GF-D8 (cell line): ENCODE measurements around the gene ZEB2.
A peak's percentile ranks its signal among the peaks of the same experiment; 100 is the strongest.

Source experiments
- DNase-seq: peaks from one replicate; lab custom pipeline; 2025; lab: John Stamatoyannopoulos, UW

Gene ZEB2

GRCh38 chr2:144519934-144520731, at the start of gene ZEB2:
ZEB2 (minus strand) TSS chr2:144520119; CDS start chr2:144517350, 2,769 bp downstream.
- peak; percentile 88 for DNase-seq

GRCh38 chr2:144567745-144568144, 47.8 kb upstream of the ZEB2 start:
- no peak for DNase-seq

GRCh38 chr2:144566448-144566847, 46.5 kb upstream of the ZEB2 start:
- DNase-seq, result no peak

DNA sequence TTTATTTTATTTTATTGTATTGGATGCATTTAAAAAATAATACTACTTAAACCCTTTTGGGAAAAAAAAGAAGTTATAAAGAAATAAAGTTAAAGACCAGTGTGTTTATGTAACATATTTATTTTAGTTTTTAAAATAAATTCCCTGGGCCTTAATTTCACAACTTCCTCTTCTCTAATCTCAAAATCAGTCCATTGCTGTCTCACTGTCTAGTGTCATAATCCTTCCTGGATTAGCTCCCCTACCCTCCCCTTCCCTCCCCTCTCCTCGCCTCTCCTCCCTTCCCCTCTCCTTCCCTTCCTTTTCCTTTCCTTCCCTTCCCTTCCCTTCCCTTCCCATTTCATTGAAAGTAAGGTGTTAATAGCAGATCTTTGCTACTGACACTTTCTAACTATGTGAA, 40.3 kb upstream of the ZEB2 start:
- DNase-seq, result peak; percentile 69

- no peak for DNase-seq
Measured at GRCh38 chr2:144559681-144560080, 39.8 kb upstream of the ZEB2 start.

GRCh38 chr2:144559242-144559641, 39.3 kb upstream of the ZEB2 start:
- no peak for DNase-seq

- no peak for DNase-seq
Measured at GRCh38 chr2:144554492-144555210, 34.7 kb upstream of the ZEB2 start.

DNA sequence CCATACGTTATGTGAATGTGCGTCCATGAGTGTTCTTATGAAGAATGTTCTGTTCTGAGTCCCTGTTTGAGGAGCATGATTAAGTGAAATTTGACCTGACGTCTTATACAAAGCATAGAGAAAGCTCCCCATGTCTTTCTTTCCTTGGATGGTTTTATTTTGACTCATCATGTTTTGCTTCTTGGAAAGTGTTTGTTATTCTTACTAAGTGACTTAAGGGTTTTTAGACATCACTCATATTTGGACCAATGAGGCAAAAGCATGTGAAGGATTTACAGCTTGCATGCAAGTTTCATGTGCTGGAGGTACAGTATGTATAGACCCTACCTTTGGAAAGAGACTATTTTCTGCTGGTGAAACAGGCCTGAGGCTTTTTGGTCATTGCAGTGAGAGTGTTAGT, 33.5 kb upstream of the ZEB2 start:
- DNase-seq, result no peak

GRCh38 chr2:144552821-144553220, 32.9 kb upstream of the ZEB2 start:
- DNase-seq, result no peak

DNA sequence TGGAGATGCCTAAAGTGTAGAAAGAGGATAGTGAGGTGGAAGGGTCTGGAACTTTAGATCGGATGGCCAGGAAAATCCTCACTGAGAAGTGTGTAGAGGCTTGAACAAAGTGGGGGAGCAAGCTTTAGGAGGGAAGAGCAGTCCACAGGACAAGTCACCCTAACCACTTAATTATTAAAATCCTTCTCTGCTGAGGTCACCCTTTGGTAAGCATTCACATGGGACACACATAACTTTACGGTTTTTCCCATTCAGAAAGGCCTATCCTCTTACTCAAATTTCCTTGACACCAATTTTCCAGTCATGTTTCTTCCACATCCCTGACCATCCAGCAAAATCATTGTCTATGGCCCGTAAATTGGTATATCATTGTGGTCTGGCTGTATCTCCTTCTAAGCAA, 31.0 kb upstream of the ZEB2 start:
- DNase-seq, result no peak

DNA sequence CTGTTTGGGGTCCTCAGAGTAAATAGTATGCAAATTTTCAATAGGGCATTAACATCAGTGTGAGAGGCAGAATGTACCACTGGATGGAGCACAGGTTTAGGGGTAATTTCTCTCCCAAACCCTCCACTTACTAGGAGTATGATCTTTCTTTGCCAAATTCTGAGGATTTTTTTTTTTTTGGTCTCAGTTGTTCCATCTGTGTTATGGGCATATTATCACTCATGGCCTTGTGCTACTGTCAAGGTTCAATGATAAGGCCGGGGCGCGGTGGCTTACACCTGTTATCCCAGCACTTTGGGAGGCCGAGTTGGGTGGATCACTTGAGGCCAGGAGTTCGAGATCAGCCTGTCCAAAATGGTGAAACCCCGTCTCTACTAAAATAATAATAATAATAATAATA, 30.2 kb upstream of the ZEB2 start:
- no peak for DNase-seq

DNA sequence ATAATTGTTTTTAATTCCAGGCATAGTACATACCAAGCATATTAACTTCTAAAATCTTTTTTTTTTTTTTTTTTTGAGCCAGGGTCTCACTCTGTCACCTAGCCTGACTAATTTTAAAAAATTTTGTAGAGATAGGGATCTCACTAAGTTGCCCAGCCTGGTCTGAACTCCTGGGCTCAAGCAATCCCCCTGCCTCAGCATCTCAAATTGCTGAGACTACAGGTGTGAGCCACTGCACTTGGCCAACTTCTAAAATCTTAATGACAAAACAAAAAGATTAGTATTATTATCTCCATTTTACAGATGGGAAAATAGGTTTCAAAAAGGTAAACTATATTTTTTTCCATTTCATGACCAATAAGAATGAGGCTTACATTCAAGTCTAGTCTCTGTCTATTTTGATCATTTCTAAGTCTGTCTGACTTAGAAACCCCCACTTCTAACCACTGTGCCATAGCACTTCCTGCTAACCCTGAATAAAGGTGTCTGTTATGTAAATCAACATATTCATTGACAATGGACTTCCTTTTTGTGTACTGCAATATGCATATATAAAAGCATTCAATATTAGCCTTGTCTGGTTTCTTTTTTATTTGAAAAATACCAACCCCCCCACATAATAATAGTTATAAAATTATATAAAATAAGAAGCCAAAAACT, 28.7 kb upstream of the ZEB2 start:
- no peak for DNase-seq

GRCh38 chr2:144548088-144548487, 28.2 kb upstream of the ZEB2 start:
- DNase-seq, result no peak

DNA sequence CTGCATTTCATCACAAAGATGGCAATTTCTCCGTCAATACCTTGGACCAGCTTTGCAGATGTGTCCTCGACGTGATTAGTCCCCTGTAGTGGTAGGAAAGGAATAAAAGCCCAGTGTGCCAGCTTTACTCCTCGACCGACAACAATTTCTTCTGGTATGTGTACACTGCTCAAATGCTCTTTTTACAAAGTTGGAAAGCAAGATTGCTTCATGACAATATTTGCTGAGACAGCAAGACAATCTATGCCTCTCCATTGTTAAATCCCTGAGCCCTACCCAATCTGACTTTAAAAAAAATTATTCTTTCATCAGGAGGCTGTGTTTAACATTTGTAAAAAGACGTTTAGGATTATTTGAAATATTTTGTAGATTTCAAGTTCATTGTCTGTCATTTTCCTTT, 27.6 kb upstream of the ZEB2 start:
- DNase-seq, result no peak

DNA sequence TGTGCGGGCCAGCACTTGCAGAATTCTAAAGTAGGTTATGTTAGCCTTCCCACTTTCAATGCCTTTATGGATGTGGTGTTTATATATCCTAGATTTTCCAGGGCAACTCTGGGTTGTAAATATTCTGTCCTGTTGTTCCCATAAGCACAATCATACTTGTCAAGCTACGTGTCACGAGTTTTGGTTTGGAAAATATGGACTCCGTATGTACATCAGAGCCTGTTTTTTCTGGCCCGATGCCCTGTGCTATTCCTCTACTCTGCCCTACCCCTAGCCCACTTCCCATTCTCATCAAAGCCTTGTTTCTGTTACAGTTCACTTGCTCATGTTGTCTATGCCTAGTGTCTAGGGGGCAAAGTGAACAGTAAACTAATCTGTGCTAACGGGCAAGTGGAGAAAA, 27.0 kb upstream of the ZEB2 start:
- DNase-seq, result no peak

GRCh38 chr2:144545787-144546186, 25.9 kb upstream of the ZEB2 start:
- no peak for DNase-seq

GRCh38 chr2:144544053-144544452, 24.1 kb upstream of the ZEB2 start:
- no peak for DNase-seq

- no peak for DNase-seq
Measured at GRCh38 chr2:144541396-144541795, 21.5 kb upstream of the ZEB2 start.

DNA sequence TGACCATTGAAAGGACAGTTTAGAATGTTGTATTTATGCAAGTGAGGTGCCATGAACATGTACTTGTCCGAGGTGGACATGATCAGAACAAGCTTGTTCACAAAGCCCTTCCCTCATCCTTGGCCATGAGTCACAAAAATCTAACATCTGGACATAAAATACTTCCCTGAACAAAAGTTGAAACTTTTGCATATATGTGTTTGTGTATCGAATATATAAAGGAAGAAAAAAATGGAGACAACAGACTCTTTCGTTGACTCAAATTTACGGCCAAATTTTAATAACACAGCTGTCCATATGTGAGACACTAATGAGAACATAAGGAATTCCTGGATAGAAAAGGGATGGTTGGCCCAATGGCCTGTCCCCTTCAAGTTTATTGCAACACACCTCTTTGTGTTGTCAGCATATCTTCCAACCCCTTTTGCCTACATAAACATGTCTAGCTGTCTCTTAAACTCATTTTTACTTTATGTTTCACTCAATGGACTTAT, 19.4 kb upstream of the ZEB2 start:
- DNase-seq, result no peak

GRCh38 chr2:144535300-144535699, 15.4 kb upstream of the ZEB2 start:
- no peak for DNase-seq

DNA sequence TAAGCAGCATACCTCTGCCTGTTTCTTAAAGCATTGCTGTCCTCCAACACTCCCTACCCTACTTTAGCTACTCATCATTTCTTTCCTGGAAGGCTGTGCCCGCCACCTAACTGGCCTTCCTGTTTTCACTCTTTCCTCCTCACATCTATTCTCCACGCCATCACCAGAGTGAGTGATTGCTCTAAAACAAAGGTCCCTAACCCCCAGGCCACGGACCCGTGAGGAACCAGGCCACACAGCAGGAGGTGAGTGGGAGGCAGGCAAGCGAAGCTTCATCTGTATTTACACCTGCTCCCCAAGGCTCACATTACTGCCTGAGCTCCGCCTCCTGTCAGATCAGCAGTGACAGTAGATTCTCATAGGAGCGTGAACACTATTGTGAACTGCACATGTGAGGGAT, 13.3 kb upstream of the ZEB2 start:
- DNase-seq, result no peak

GRCh38 chr2:144530596-144530995, 10.7 kb upstream of the ZEB2 start:
- DNase-seq, result no peak

DNA sequence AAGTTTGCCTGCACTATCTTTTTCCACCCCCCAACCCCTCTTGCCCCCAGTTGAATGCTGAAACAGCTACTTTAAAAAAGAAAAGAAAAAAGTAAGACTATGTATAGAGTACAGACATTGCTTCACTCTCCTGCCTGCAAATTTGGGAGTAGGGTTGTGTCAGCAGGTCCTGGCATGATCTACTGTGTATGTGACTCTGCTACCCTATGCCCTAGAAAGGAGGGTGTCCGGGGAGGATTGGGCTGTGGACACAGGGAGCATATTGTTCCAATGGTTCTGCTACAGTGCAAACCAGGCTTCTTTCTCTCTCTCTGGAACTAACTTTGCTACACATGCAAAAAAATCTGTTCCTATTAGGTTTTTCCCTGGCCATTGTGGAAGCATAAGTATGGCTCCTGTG, 9.9 kb upstream of the ZEB2 start:
- no peak for DNase-seq
